Measurements from ENCODE around the gene DYNC1LI2.
"Not testable (repeated sequence)": the region's sequence is repeated elsewhere in the genome, so short reads cannot be mapped to it uniquely, and the experiment has no call there.

Gene DYNC1LI2

GRCh38 chr16:66751303-66751991, at the start of gene DYNC1LI2:
Gene DYNC1LI2 (minus strand): TSS chr16:66751609. CDS start chr16:66751591, 18 bp downstream.
- in situ Hi-C loops (cut with MboI; ENCODE audit: low sequenced_read_pairs): no loop called here

- in situ Hi-C loops (cut with MboI; ENCODE audit: low sequenced_read_pairs): no loop called here
Observed at GRCh38 chr16:66800856-66801255, 49.4 kb upstream of the DYNC1LI2 start.

- in situ Hi-C loops (cut with MboI; ENCODE audit: low sequenced_read_pairs): no loop called here
Observed at GRCh38 chr16:66798161-66798560, 46.8 kb upstream of the DYNC1LI2 start.

GRCh38 chr16:66793984-66794383, 42.6 kb upstream of the DYNC1LI2 start:
- in situ Hi-C loops (cut with MboI; ENCODE audit: low sequenced_read_pairs): not testable (repeated sequence)

- in situ Hi-C loops (cut with MboI; ENCODE audit: low sequenced_read_pairs): no loop called here
Observed at GRCh38 chr16:66790130-66790733, 38.8 kb upstream of the DYNC1LI2 start.

GRCh38 chr16:66787427-66787826, 36.0 kb upstream of the DYNC1LI2 start:
- in situ Hi-C loops (cut with MboI; ENCODE audit: low sequenced_read_pairs): no loop called here

GRCh38 chr16:66786551-66786950, 35.1 kb upstream of the DYNC1LI2 start:
- in situ Hi-C loops (cut with MboI; ENCODE audit: low sequenced_read_pairs): no loop called here

GRCh38 chr16:66776457-66776856, 25.0 kb upstream of the DYNC1LI2 start:
- in situ Hi-C loops (cut with MboI; ENCODE audit: low sequenced_read_pairs): no loop called here

- in situ Hi-C loops (cut with MboI; ENCODE audit: low sequenced_read_pairs): no loop called here
Observed at GRCh38 chr16:66774981-66775380, 23.6 kb upstream of the DYNC1LI2 start.

- in situ Hi-C loops (cut with MboI; ENCODE audit: low sequenced_read_pairs): no loop called here
Observed at GRCh38 chr16:66758086-66758485, 6.7 kb upstream of the DYNC1LI2 start.

GRCh38 chr16:66754819-66755218, 3.4 kb upstream of the DYNC1LI2 start:
- in situ Hi-C loops (cut with MboI; ENCODE audit: low sequenced_read_pairs): no loop called here

- in situ Hi-C loops (cut with MboI; ENCODE audit: low sequenced_read_pairs): no loop called here
Observed at GRCh38 chr16:66754211-66754610, 2.8 kb upstream of the DYNC1LI2 start.

GRCh38 chr16:66752958-66753357, 1.5 kb upstream of the DYNC1LI2 start:
- in situ Hi-C loops (cut with MboI; ENCODE audit: low sequenced_read_pairs): no loop called here

- in situ Hi-C loops (cut with MboI; ENCODE audit: low sequenced_read_pairs): no loop called here
Observed at GRCh38 chr16:66752379-66752778, 970 bp upstream of the DYNC1LI2 start.

- in situ Hi-C loops (cut with MboI; ENCODE audit: low sequenced_read_pairs): no loop called here
Observed at GRCh38 chr16:66751992-66752322, 548 bp upstream of the DYNC1LI2 start.

GRCh38 chr16:66751053-66751302, 431 bp downstream of the DYNC1LI2 start:
- in situ Hi-C loops (cut with MboI; ENCODE audit: low sequenced_read_pairs): no loop called here

- in situ Hi-C loops (cut with MboI; ENCODE audit: low sequenced_read_pairs): no loop called here
Observed at GRCh38 chr16:66750279-66751052, 943 bp downstream of the DYNC1LI2 start.

GRCh38 chr16:66746682-66747081, 4.7 kb downstream of the DYNC1LI2 start:
- in situ Hi-C loops (cut with MboI; ENCODE audit: low sequenced_read_pairs): no loop called here

- in situ Hi-C loops (cut with MboI; ENCODE audit: low sequenced_read_pairs): no loop called here
Observed at GRCh38 chr16:66746048-66746447, 5.4 kb downstream of the DYNC1LI2 start.

GRCh38 chr16:66741950-66742808, 9.2 kb downstream of the DYNC1LI2 start:
- in situ Hi-C loops (cut with MboI; ENCODE audit: low sequenced_read_pairs): no loop called here

- in situ Hi-C loops (cut with MboI; ENCODE audit: low sequenced_read_pairs): no loop called here
Observed at GRCh38 chr16:66741169-66741900, 10.1 kb downstream of the DYNC1LI2 start.
